ENCODE data around the gene DCK.

- TF ChIP-seq EZH2 (IDR thresholded peaks at IDR 0.05; ENCODE audit: insufficient read depth, poor library complexity, severe bottlenecking) (no peak), EZH2phosphoT487 (IDR thresholded peaks at IDR 0.05; ENCODE audit: insufficient read depth, low read depth) (no peak)
These were observed 48.4 kb upstream of the DCK start for GRCh38 chr4:70945046-70945445.
